ENCODE data around the gene SMIM44. TPM values are rescaled to one million over a fixed set of nuclear protein-coding genes. Genes with fewer than 3 reads are reported as not detected.

SMIM44 gene
- total and polyA plus RNA-seq, 10 donors = not detected

DNA sequence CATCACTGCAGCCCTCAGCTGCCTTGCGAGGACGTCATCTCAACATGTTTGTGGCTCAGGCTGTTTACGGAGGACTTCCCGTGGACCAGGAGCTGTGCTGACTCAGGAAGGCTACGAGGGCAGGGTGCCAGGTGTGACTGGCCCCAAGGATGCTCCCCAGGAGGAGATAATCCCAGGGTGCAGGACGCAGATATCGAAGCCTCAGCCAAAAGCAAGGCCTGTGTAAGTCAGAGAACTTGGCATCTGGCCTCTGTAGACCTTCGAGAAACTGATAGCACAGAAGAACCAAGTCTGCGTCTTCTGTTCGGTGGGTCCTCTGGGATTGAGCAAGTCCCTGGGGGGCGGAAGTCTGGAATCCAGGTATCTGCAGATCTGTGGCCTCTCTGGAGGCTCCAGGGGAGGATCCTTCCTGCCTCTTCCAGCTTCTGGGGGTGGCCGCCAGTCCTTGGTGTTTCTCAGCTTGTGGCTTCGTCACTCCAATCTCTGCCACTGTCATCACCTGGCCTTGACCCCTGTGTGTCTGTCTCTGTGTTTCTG is 19.9 kb upstream of the SMIM44 start:
- WGBS, 5 donors = 79 to 88% (median 85%) methylated on average over 12 to 13 of the region's 13 CpGs
- intact Hi-C loops (cut with DNase I; ENCODE audit: low total_unique reads) = no loop called here
- DNase-seq = no peak
- H3K4me3 ChIP-seq = no peak overlapping the region
- no peaks in the 10 kb centered on the region for H3K9me3 ChIP-seq
- TF ChIP-seq POLR2AphosphoS5 (IDR thresholded peaks at IDR 0.05) (no peak), POLR2A (IDR thresholded peaks at IDR 0.05) (no peak)
- TF ChIP-seq, protein P1, sequence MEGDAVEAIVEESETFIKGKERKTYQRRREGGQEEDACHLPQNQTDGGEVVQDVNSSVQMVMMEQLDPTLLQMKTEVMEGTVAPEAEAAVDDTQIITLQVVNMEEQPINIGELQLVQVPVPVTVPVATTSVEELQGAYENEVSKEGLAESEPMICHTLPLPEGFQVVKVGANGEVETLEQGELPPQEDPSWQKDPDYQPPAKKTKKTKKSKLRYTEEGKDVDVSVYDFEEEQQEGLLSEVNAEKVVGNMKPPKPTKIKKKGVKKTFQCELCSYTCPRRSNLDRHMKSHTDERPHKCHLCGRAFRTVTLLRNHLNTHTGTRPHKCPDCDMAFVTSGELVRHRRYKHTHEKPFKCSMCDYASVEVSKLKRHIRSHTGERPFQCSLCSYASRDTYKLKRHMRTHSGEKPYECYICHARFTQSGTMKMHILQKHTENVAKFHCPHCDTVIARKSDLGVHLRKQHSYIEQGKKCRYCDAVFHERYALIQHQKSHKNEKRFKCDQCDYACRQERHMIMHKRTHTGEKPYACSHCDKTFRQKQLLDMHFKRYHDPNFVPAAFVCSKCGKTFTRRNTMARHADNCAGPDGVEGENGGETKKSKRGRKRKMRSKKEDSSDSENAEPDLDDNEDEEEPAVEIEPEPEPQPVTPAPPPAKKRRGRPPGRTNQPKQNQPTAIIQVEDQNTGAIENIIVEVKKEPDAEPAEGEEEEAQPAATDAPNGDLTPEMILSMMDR (IDR thresholded peaks at IDR 0.05 in 8 of 11, conservative IDR thresholded peaks at IDR 0.05 in 3 of 11) = no peak
- no peak overlapping the region for H3K27ac ChIP-seq
- H3K36me3 ChIP-seq = peaks cover 0 to under 1% (median 0%) of the 10 kb centered on the region in 6 donors
- H3K4me1 ChIP-seq = peaks cover 18 to 57% (median 42%) of the 10 kb centered on the region in 6 donors
- H3K27me3 ChIP-seq (replicated peaks in 1 of 7) = no peaks in the 10 kb centered on the region

DNA sequence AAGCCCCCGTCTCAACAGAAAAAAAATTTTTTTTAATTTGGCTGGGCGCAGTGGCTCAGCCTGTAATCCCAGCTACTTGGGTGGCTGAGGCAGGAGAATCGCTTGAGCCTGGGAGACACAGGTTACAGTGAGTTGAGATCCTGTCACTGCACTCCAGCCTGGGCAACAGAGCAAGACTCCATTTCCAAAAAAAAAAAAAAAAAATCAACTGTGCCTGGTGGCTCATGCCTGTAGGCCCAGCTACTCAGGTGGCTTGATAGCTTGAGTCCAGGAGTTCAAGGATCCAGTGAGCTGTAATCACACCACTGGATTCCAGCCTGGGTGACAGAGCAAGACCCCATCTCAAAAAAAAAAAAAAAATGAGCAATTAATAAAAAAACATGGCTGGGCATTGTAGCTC is 18.5 kb upstream of the SMIM44 start:
- intact Hi-C loops (cut with DNase I; ENCODE audit: low total_unique reads) = no loop called here
- no peak overlapping the region for H3K4me3 ChIP-seq
- no peaks in the 10 kb centered on the region for H3K27me3 ChIP-seq (replicated peaks in 1 of 7)
- no peak overlapping the region for H3K27ac ChIP-seq
- peaks cover 11 to 53% (median 31%) of the 10 kb centered on the region in 6 donors for H3K4me1 ChIP-seq
- no peaks in the 10 kb centered on the region for H3K9me3 ChIP-seq
- WGBS, 5 donors = 88 to 94% (median 90%) methylated on average over 3 of the region's 3 CpGs
- no peak for DNase-seq
- TF ChIP-seq POLR2AphosphoS5 (IDR thresholded peaks at IDR 0.05) = no peak
- no peak for TF ChIP-seq POLR2A (IDR thresholded peaks at IDR 0.05)
- peaks cover 0 to 7% (median 3%) of the 10 kb centered on the region in 6 donors for H3K36me3 ChIP-seq

DNA sequence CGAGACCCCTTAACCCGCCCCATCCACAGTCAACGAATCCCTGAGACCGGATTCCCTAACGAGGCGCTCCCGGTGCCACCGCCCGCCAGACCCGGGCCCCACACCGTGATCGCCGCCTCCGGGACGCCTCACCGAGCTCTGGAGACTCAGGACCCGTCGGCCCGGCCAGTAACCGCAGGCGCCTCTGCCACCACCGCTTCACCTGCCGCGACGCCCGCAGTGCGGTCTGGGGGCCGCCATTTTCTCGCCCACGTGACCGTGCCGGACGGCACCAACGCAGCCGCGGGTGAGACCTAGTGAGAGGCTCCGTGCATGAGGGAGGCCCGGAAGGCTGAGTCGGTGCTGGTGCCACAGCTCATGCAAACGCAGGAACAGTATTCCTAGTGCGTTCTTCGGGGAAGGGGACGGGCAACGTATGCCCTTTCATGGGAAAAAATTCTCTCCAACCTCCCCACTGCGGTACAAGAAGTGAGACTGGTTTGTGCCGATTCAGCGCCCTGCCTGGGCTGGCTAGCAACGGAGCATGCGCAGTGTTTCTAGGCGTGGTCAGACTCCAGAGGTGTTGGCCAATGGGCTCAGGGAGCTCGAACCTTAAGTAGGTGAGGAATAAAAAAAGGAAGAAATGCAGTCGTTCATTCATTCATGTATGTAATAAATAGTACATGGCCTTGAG is 17.3 kb upstream of the SMIM44 start, which contains the start of gene DOHH:
TSS of gene DOHH (minus strand) at position 246 of the 673 bp plus-strand sequence. CDS start 3,860 bp downstream, outside the sequence.
- peak within 1 kb of the TSS; percentile 87 to 98 (median 93) for H3K27ac ChIP-seq
- no peaks in the 10 kb centered on the region for H3K9me3 ChIP-seq
- WGBS, 5 donors = 0 to 1% (median 0%) methylated on average over 36 to 52 of the region's 52 CpGs
- H3K27me3 ChIP-seq (replicated peaks in 1 of 7) = no peaks in the 10 kb centered on the region
- H3K4me1 ChIP-seq = peaks cover 11 to 48% (median 28%) of the 10 kb centered on the region in 6 donors
- peak within 1 kb of the TSS; percentile 90 to 99 (median 95) for H3K4me3 ChIP-seq
- TF ChIP-seq, protein P1 (IDR thresholded peaks at IDR 0.05 in 8 of 11, conservative IDR thresholded peaks at IDR 0.05 in 3 of 11) = peak in 2 of 11 experiments; percentile 13 to 23
- TF ChIP-seq POLR2AphosphoS5 (IDR thresholded peaks at IDR 0.05) (peak; percentile 85 to 92 (median 87)), POLR2A (IDR thresholded peaks at IDR 0.05) (peak in 1 of 3 donors; percentile 69)
- H3K36me3 ChIP-seq = peaks cover 0 to 19% (median 15%) of the 10 kb centered on the region in 6 donors
- DNase-seq = peak; percentile 97
- intact Hi-C loops (cut with DNase I; ENCODE audit: low total_unique reads) = no loop called here

DNA sequence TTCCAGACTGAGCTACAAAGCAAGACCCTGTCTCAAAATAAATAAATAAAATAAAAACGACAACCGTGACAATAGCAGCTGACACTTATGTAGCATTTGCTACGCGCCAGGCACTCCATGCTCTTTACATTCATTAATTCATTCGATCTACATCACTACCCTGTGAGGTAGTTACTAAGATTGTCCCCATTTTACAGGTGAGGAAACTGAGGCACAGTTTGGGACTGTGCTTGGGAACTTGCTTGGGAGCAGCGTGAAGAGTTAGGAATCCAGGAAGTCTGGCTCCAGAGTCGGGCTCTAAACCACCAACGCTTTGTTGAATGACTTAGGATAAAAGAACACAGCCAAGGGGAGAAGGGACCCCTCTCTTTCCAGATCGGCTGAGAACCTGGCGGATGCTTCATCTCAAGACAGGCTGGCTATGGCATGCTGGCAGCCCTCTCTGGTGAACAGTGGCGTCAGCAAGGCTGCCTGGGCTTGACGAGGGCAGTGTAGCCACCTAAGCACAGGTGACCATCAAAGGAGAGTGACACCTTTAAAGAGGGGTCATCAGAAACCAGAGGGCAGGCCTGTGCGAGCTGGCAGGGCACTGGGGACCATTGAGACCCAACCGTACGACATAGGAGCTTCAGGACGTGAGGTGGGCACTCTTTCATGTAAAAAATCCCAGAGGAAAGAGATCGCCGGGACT is 16.6 kb upstream of the SMIM44 start:
- TF ChIP-seq, protein P1 (IDR thresholded peaks at IDR 0.05 in 8 of 11, conservative IDR thresholded peaks at IDR 0.05 in 3 of 11) = no peak
- TF ChIP-seq POLR2AphosphoS5 (IDR thresholded peaks at IDR 0.05) (no peak), POLR2A (IDR thresholded peaks at IDR 0.05) (no peak)
- no peak for DNase-seq
- 22 to 29% (median 28%) methylated on average over 17 to 18 of the region's 18 CpGs for WGBS, 5 donors

More for the DNA sequence above, 16.6 kb upstream of the SMIM44 start:
- peak overlapping the region; percentile 90 to 99 (median 95) for H3K4me3 ChIP-seq
- no peaks in the 10 kb centered on the region for H3K9me3 ChIP-seq
- intact Hi-C loops (cut with DNase I; ENCODE audit: low total_unique reads) = no loop called here
- H3K36me3 ChIP-seq = peaks cover 0 to 26% (median 20%) of the 10 kb centered on the region in 6 donors
- no peaks in the 10 kb centered on the region for H3K27me3 ChIP-seq (replicated peaks in 1 of 7)
- peaks cover 11 to 41% (median 22%) of the 10 kb centered on the region in 6 donors for H3K4me1 ChIP-seq
- peak overlapping the region; percentile 87 to 98 (median 93) for H3K27ac ChIP-seq
